Keratinocyte (primary cell): ENCODE results near the gene MUC5B. TPM values are rescaled to one million over a fixed set of nuclear protein-coding genes. Genes with fewer than 3 reads are reported as not detected.

Experiments used
- DNase-seq: peaks from one replicate; pipeline ENCODE4 v3.0.0-alpha.2; 2011; ENCODE audit warnings: low read depth, missing footprints, low spot score
- FAIRE-seq: peaks from 2 replicates; lab custom pipeline; 2011; peaks lifted over from hg19 to GRCh38; lab: Jason Lieb, UNC
- H2AFZ ChIP-seq: 2 replicates; pipeline ENCODE4 v1.6.0; 2012; ENCODE audit warnings: low read length, control low read depth, inconsistent platforms; ENCODE audit not compliant: control insufficient read depth
- H3K27ac ChIP-seq: 2 replicates; pipeline ENCODE4 v1.5.1; 2011; ENCODE audit warnings: low read length; ENCODE audit not compliant: control insufficient read depth, insufficient read depth
- H3K27me3 ChIP-seq: 3 replicates; pipeline ENCODE4 v1.6.0; 2011; ENCODE audit warnings: low read length; ENCODE audit not compliant: control insufficient read depth, insufficient read depth; ENCODE audit errors: extremely low read depth
- H3K36me3 ChIP-seq, 2 experiments: 2 replicates in 1 of 2; 3 replicates in 1 of 2; pipeline ENCODE4 v1.5.1; 2011; ENCODE audit warnings: low read length in 2 of 2, mild to moderate bottlenecking in 1 of 2; ENCODE audit not compliant: control insufficient read depth in 2 of 2, insufficient read depth in 2 of 2; ENCODE audit errors: extremely low read depth in 1 of 2
- H3K4me1 ChIP-seq: 3 replicates; pipeline ENCODE4 v1.5.1; 2011; ENCODE audit warnings: low read length; ENCODE audit not compliant: control insufficient read depth, insufficient read depth; ENCODE audit errors: extremely low read depth
- H3K4me2 ChIP-seq: 3 replicates; pipeline ENCODE4 v1.6.0; 2011; ENCODE audit warnings: low read depth, low read length; ENCODE audit not compliant: control insufficient read depth, insufficient read depth; ENCODE audit errors: extremely low read depth
- H3K4me3 ChIP-seq, 3 experiments: fragments of 200-600 bp in 1 of 3; sonication (generic) in 1 of 3; 2 replicates in 2 of 3; 3 replicates in 1 of 3; pipeline ENCODE4 v1.5.1; 2011 to 2016; ENCODE audit warnings: low read length in 3 of 3, mild to moderate bottlenecking in 3 of 3, control low read depth in 2 of 3, inconsistent platforms in 1 of 3, low read depth in 1 of 3, mixed read lengths in 1 of 3, mixed run types in 1 of 3, moderate library complexity in 1 of 3; ENCODE audit not compliant: control insufficient read depth in 2 of 3, insufficient read depth in 2 of 3; ENCODE audit errors: extremely low read depth in 1 of 3
- H3K79me2 ChIP-seq: 2 replicates; pipeline ENCODE4 v1.6.0; 2012; ENCODE audit warnings: low read length; ENCODE audit not compliant: control insufficient read depth, insufficient read depth
- H3K9ac ChIP-seq: 3 replicates; pipeline ENCODE4 v1.6.0; 2011; ENCODE audit warnings: low read length; ENCODE audit not compliant: control insufficient read depth, insufficient read depth; ENCODE audit errors: extremely low read depth
- H3K9me1 ChIP-seq: 3 replicates; pipeline ENCODE4 v1.6.0; 2011; ENCODE audit warnings: low read length; ENCODE audit not compliant: control insufficient read depth, insufficient read depth; ENCODE audit errors: extremely low read depth
- H3K9me3 ChIP-seq: 2 replicates; pipeline ENCODE4 v1.5.1; 2012; ENCODE audit warnings: low read depth, low read length; ENCODE audit not compliant: control insufficient read depth
- H4K20me1 ChIP-seq: 3 replicates; pipeline ENCODE4 v1.6.0; 2011; ENCODE audit warnings: low read length; ENCODE audit not compliant: control insufficient read depth, insufficient read depth; ENCODE audit errors: extremely low read depth
- EZH2 ChIP-seq: IDR thresholded peaks from one replicate; pipeline ENCODE4 v1.6.1; 2012; ENCODE audit warnings: inconsistent platforms, mild to moderate bottlenecking, low read length, moderate library complexity
- dilution Hi-C: fragments of 300-500 bp; cut with MboI; formaldehyde crosslinking; loops from one replicate; pipeline ENCODE4 v1.7.0; 2020; ENCODE audit warnings: low sequenced_read_pairs; ENCODE audit not compliant: extremely low pct_ligation_motif_present
- polyA plus RNA-seq, 5 experiments: library from polyadenylated mRNA; depleted of rRNA in 3 of 5; stranded (reverse) in 3 of 5; stranded (forward) in 1 of 5; unstranded in 1 of 5; fragments of >200 nt; gene quantifications; 1 replicate in 1 of 5; 2 replicates in 3 of 5; 3 replicates in 1 of 5; pipeline versions ENCODE4 v1.2.1 to v1.2.3, GENCODE V29; 2011 to 2012; ENCODE audit warnings: missing spikeins in 2 of 5, low read depth in 1 of 5, low replicate concordance in 1 of 5
- TF ChIP-seq, protein P1 (sequence below), 3 experiments: IDR thresholded peaks in 1 of 3; conservative IDR thresholded peaks in 1 of 3; optimal IDR thresholded peaks in 1 of 3; 2 replicates in 2 of 3; 3 replicates in 1 of 3; pipeline versions ENCODE3 to v1.5.1; 2011; ENCODE audit warnings: low read length in 3 of 3, mild to moderate bottlenecking in 3 of 3, moderate library complexity in 2 of 3, control low read depth in 1 of 3, inconsistent platforms in 1 of 3; ENCODE audit not compliant: insufficient read depth in 2 of 3; ENCODE audit errors: extremely low read depth in 1 of 3

Gene MUC5B
- polyA plus RNA-seq, 1 donor (not counting 4 experiments of a cell fraction or from before 2014, with no cell fraction given) = not detected

DNA sequence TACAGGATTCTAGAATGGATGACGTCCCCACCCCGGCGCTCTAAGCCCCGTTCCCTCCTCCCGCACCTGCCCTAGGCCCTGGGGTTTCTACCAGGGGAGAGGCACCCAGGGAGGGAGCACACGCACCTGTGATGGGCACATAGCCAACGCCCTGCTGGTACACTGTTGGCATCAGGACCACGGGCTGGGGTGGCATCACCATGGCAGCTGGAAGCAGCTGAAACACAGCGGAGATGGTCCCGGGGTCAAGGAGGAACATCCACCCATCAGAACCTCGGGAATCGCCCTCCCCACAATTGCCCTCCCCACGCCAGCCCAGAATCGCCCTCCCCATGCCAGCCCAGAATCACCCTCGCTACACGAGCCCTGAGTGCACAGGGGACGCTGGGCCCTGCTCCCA, 63.0 kb downstream of the MUC5B start:
- Histone ChIP-seq H2AFZ (no peak overlapping the region), H4K20me1 (peaks cover 5% of the 10 kb centered on the region), H3K79me2 (peaks cover 21% of the 10 kb centered on the region), H3K36me3 (peaks cover 28 to 60% of the 10 kb centered on the region in 2 experiments), H3K27ac (no peak overlapping the region), H3K4me3 (no peak overlapping the region), H3K4me2 (no peak overlapping the region), H3K9me1 (no peaks in the 10 kb centered on the region), H3K9ac (no peak overlapping the region), H3K4me1 (peaks cover 6% of the 10 kb centered on the region), H3K9me3 (no peaks in the 10 kb centered on the region), H3K27me3 (no peaks in the 10 kb centered on the region)
- DNase-seq (no peak), FAIRE-seq (no peak)
- dilution Hi-C loops = no loop called here
- TF ChIP-seq, protein P1, sequence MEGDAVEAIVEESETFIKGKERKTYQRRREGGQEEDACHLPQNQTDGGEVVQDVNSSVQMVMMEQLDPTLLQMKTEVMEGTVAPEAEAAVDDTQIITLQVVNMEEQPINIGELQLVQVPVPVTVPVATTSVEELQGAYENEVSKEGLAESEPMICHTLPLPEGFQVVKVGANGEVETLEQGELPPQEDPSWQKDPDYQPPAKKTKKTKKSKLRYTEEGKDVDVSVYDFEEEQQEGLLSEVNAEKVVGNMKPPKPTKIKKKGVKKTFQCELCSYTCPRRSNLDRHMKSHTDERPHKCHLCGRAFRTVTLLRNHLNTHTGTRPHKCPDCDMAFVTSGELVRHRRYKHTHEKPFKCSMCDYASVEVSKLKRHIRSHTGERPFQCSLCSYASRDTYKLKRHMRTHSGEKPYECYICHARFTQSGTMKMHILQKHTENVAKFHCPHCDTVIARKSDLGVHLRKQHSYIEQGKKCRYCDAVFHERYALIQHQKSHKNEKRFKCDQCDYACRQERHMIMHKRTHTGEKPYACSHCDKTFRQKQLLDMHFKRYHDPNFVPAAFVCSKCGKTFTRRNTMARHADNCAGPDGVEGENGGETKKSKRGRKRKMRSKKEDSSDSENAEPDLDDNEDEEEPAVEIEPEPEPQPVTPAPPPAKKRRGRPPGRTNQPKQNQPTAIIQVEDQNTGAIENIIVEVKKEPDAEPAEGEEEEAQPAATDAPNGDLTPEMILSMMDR (optimal IDR thresholded peaks at IDR 0.05 in 1 of 3, IDR thresholded peaks at IDR 0.05 in 1 of 3, conservative IDR thresholded peaks at IDR 0.05 in 1 of 3; ENCODE audit: extremely low read depth in 1 of 3, insufficient read depth in 2 of 3, low read length in 3 of 3) = no peak
- no peak for TF ChIP-seq EZH2

DNA sequence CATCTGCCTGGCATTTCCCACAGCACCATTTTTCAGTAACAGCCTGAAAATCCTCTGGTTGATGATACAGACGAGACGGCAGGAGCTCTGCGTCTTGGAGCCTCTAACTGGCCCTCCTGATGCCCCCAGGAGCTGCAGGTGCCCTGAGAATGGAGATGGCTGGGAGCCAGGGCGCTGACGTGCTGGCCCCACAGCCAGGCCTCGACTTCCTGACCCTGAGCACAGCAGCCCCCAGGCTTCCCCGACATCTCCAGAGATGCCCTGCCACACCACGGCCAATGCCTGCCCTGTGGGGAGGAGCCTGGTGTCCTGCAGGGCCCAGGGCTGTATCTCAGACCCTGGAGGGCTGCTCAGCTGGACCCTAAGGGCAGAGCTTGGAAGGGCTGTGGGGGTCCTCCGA, 65.1 kb downstream of the MUC5B start:
- Histone ChIP-seq H3K4me3 (no peak overlapping the region), H3K79me2 (peaks cover 39% of the 10 kb centered on the region), H3K9me3 (no peaks in the 10 kb centered on the region), H3K27ac (no peak overlapping the region), H3K27me3 (no peaks in the 10 kb centered on the region), H3K4me2 (no peak overlapping the region), H3K36me3 (peaks cover 26 to 59% of the 10 kb centered on the region in 2 experiments), H3K4me1 (peaks cover 8% of the 10 kb centered on the region), H3K9me1 (no peaks in the 10 kb centered on the region), H2AFZ (no peak overlapping the region), H3K9ac (no peak overlapping the region), H4K20me1 (peaks cover 15% of the 10 kb centered on the region)
- no peak for FAIRE-seq
- no peak for TF ChIP-seq EZH2
- TF ChIP-seq, protein P1 (optimal IDR thresholded peaks at IDR 0.05 in 1 of 3, IDR thresholded peaks at IDR 0.05 in 1 of 3, conservative IDR thresholded peaks at IDR 0.05 in 1 of 3; ENCODE audit: extremely low read depth in 1 of 3, insufficient read depth in 2 of 3, low read length in 3 of 3) = no peak
- DNase-seq = no peak
- dilution Hi-C loops = no loop called here
